ENCODE results near the gene IL17A.

The IL17A gene

DNA sequence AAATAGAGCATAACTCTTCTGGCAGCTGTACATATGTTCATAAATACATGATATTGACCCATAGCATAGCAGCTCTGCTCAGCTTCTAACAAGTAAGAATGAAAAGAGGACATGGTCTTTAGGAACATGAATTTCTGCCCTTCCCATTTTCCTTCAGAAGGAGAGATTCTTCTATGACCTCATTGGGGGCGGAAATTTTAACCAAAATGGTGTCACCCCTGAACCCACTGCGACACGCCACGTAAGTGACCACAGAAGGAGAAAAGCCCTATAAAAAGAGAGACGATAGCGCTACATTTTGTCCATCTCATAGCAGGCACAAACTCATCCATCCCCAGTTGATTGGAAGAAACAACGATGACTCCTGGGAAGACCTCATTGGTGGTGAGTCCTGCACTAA lies at the start of gene IL17A:
Gene IL17A, plus strand, starts transcription at position 301 of the 400 bp plus-strand sequence. Its CDS starts 57 bp downstream, at position 358.
- Histone ChIP-seq H3K4me3 (replicated peaks; ENCODE audit: low read depth, low read length) (no peak within 1 kb of the TSS), H3K27me3 (replicated peaks; ENCODE audit: control insufficient read depth, insufficient read depth, low read length) (no peaks in the 10 kb centered on the region), H3K36me3 (ENCODE audit: control insufficient read depth, insufficient read depth, low read length) (no peaks in the 10 kb centered on the region)
- DNase-seq (ENCODE audit: extremely low read depth, insufficient read length), result no peak
- TF ChIP-seq, protein P1, sequence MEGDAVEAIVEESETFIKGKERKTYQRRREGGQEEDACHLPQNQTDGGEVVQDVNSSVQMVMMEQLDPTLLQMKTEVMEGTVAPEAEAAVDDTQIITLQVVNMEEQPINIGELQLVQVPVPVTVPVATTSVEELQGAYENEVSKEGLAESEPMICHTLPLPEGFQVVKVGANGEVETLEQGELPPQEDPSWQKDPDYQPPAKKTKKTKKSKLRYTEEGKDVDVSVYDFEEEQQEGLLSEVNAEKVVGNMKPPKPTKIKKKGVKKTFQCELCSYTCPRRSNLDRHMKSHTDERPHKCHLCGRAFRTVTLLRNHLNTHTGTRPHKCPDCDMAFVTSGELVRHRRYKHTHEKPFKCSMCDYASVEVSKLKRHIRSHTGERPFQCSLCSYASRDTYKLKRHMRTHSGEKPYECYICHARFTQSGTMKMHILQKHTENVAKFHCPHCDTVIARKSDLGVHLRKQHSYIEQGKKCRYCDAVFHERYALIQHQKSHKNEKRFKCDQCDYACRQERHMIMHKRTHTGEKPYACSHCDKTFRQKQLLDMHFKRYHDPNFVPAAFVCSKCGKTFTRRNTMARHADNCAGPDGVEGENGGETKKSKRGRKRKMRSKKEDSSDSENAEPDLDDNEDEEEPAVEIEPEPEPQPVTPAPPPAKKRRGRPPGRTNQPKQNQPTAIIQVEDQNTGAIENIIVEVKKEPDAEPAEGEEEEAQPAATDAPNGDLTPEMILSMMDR (IDR thresholded peaks at IDR 0.05; ENCODE audit: insufficient read depth, low read length, poor library complexity, severe bottlenecking), result no peak

DNA sequence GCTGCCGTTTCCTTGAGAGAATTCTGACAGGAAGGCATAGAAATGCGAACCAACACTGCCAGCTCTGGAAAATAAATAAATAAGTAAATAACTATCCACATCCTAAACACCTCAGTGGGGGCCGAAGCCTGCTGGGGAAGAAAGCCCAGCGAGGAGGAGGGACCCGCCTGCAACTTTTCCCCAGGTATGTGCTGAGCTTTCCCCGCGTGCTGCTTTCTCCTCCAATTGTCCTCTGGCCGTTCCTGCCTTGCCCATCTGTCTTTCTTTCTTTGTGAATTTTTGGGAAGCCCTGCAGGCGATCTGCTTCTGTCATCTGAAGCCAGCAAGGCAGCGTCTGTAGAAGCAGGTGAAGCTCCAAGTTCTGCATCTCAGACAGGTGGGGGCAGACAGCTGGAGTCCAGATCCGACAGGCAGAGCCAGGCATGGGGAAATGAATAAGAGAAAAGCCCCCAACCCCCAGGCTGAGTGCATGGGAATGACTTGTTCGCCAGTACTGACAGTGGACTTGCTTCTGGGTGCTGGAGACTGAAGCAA lies 49.2 kb upstream of the IL17A start:
- no peak for DNase-seq (ENCODE audit: extremely low read depth, insufficient read length)
- Histone ChIP-seq H3K4me3 (replicated peaks; ENCODE audit: low read depth, low read length) (no peak overlapping the region), H3K27me3 (replicated peaks; ENCODE audit: control insufficient read depth, insufficient read depth, low read length) (no peaks in the 10 kb centered on the region; the same call in 1 of the 2 replicates), H3K36me3 (ENCODE audit: control insufficient read depth, insufficient read depth, low read length) (no peaks in the 10 kb centered on the region)
- TF ChIP-seq, protein P1 (IDR thresholded peaks at IDR 0.05; ENCODE audit: insufficient read depth, low read length, poor library complexity, severe bottlenecking), result no peak

DNA sequence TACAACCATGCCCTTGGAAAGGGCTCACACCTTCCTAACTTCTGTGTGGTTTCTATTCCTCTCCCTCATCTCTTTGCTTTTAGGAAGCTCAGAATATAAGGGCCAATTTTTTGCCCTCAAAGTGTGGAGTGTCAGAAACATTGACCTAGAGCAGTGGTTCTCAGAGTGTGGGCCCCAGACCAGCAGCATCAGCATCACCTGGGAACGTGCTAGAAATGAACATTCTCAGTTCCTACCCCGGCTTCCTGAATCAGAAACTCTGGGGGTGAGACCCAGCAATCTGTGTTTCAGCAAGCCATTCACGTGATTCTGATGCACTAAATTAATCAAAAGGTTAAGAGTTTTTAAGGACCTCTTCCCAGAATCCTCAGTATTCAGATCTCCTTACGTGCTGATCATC lies 47.9 kb upstream of the IL17A start:
- Histone ChIP-seq H3K36me3 (ENCODE audit: control insufficient read depth, insufficient read depth, low read length) (no peaks in the 10 kb centered on the region), H3K27me3 (replicated peaks; ENCODE audit: control insufficient read depth, insufficient read depth, low read length) (no peaks in the 10 kb centered on the region), H3K4me3 (replicated peaks; ENCODE audit: low read depth, low read length) (no peak overlapping the region)
- TF ChIP-seq, protein P1 (IDR thresholded peaks at IDR 0.05; ENCODE audit: insufficient read depth, low read length, poor library complexity, severe bottlenecking), result no peak
- no peak for DNase-seq (ENCODE audit: extremely low read depth, insufficient read length)

DNA sequence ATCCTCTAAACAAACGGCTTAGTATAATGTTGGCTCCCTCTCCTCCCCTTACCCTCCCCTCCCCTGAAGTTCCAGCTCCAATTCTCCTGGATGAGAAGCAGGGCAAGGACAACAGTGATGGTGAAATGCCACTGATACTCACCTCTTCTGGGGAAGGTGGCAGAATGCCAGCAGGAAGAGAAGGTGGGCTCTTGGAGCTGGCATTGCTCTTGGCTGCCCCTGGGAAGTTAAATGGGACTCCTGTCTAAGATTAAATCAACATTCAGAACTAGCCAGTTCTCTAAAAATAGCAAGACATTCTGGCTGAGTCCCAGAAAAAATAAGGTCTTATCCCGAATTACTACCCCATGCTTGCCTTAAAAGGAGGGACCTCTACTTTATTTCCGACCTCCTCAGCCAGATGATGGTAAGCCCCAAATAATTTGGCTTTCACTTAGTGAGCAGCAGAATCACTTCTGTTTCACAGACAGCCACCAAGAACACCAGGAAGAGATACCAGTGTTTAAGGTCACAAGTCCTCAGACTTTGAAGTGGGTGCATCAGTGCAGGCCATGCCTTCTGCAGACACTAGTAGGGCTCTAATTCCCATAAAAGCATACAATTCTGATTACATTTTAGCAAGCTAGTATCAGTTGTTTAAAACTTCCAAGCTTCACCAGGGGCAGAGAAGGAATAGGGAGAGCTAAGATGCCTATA lies 46.0 kb upstream of the IL17A start:
- no peak for DNase-seq (ENCODE audit: extremely low read depth, insufficient read length)
- H3K27me3 ChIP-seq (replicated peaks; ENCODE audit: control insufficient read depth, insufficient read depth, low read length), result peaks cover 1% of the 10 kb centered on the region; the same call in 1 of the 2 replicates
- H3K36me3 ChIP-seq (ENCODE audit: control insufficient read depth, insufficient read depth, low read length), result no peaks in the 10 kb centered on the region
- TF ChIP-seq, protein P1 (IDR thresholded peaks at IDR 0.05; ENCODE audit: insufficient read depth, low read length, poor library complexity, severe bottlenecking), result no peak
- H3K4me3 ChIP-seq (replicated peaks; ENCODE audit: low read depth, low read length), result no peak overlapping the region

DNA sequence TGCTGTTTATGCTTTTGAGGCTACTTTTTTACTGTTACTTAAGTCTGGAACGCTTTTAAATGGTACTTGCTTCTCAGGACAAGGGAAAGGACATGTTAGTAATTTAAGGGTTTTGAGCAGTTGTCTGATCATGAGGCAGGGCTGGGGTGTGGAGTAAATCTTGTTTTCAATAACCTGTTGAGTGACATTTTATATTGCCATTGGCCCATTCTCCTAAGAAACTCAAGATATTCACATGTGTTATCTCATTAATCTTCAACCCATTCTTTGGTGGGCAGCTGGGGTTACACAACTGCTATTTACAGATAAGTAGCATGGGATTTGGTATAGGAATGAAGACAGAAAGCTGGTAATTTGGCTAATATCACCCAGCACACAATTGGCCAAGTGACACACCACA lies 44.6 kb upstream of the IL17A start:
- H3K4me3 ChIP-seq (replicated peaks; ENCODE audit: low read depth, low read length), result no peak overlapping the region
- peaks cover 1% of the 10 kb centered on the region; the same call in 1 of the 2 replicates for H3K27me3 ChIP-seq (replicated peaks; ENCODE audit: control insufficient read depth, insufficient read depth, low read length)
- H3K36me3 ChIP-seq (ENCODE audit: control insufficient read depth, insufficient read depth, low read length), result no peaks in the 10 kb centered on the region
- TF ChIP-seq, protein P1 (IDR thresholded peaks at IDR 0.05; ENCODE audit: insufficient read depth, low read length, poor library complexity, severe bottlenecking), result no peak
- DNase-seq (ENCODE audit: extremely low read depth, insufficient read length), result no peak

Data from GM06990 (cell line).